NCI-H526 treated with DMSO at 0.1 percent for 48 hours (cell line): ENCODE measurements around the gene PRPF18.

Experiments used
- DNase-seq: peaks from one replicate; lab custom pipeline; 2025; lab: John Stamatoyannopoulos, UW

The PRPF18 gene

GRCh38 chr10:13637894-13638293, 51.1 kb downstream of the PRPF18 start:
- DNase-seq, result no peak

- DNase-seq, result no peak
These were observed 55.5 kb downstream of the PRPF18 start for GRCh38 chr10:13642293-13642692.

- no peak for DNase-seq
These were observed 56.3 kb downstream of the PRPF18 start for GRCh38 chr10:13643016-13643415.

- no peak for DNase-seq
These were observed 58.1 kb downstream of the PRPF18 start for GRCh38 chr10:13644866-13645265.

- DNase-seq, result no peak
These were observed 61.7 kb downstream of the PRPF18 start for GRCh38 chr10:13648425-13648824.

GRCh38 chr10:13649844-13650520, 63.2 kb downstream of the PRPF18 start:
- no peak for DNase-seq

- no peak for DNase-seq
These were observed 64.2 kb downstream of the PRPF18 start for GRCh38 chr10:13650961-13651360.

- DNase-seq, result no peak
These were observed 65.4 kb downstream of the PRPF18 start for GRCh38 chr10:13651969-13652720.

GRCh38 chr10:13652860-13653259, 66.1 kb downstream of the PRPF18 start:
- no peak for DNase-seq

- no peak for DNase-seq
These were observed 67.5 kb downstream of the PRPF18 start for GRCh38 chr10:13654118-13654830.

- DNase-seq, result no peak
These were observed 68.1 kb downstream of the PRPF18 start for GRCh38 chr10:13654846-13655245.

GRCh38 chr10:13656337-13657100, 69.8 kb downstream of the PRPF18 start:
- DNase-seq, result no peak

GRCh38 chr10:13657101-13657680, 70.4 kb downstream of the PRPF18 start:
- no peak for DNase-seq

- no peak for DNase-seq
These were observed 71.5 kb downstream of the PRPF18 start for GRCh38 chr10:13658264-13658663.

GRCh38 chr10:13658871-13659685, 72.3 kb downstream of the PRPF18 start:
- DNase-seq, result no peak

- no peak for DNase-seq
These were observed 73.3 kb downstream of the PRPF18 start for GRCh38 chr10:13659887-13660550.

GRCh38 chr10:13660551-13660920, 73.8 kb downstream of the PRPF18 start:
- DNase-seq, result no peak

GRCh38 chr10:13661256-13661655, 74.5 kb downstream of the PRPF18 start:
- no peak for DNase-seq

GRCh38 chr10:13665516-13666262, 78.9 kb downstream of the PRPF18 start:
- DNase-seq, result no peak

GRCh38 chr10:13668126-13668525, 81.4 kb downstream of the PRPF18 start:
- DNase-seq, result no peak
